Stimulated activated naive B cell treated with anti-CD40 and anti-IgM and Interleukin-4, amounts not matched to agents 10 μg/mL and 1 μg/mL and 100 μg/mL, for 72 hours (primary cell): ENCODE data around the gene OR5D13.

Source experiments
- ATAC-seq, 2 donors: fragments of 150-1000 bp; cut with Tn5 transposase; replicated peaks; 2 replicates each; pipeline ENCODE4 v1.10.0; 2021; ENCODE audit warnings: moderate library complexity in 1 of 2
- DNase-seq: peaks from one replicate; pipeline ENCODE4 v3.0.0; 2021
- H3K27ac Mint-ChIP-seq: one replicate; pipeline ENCODE4 v1.8.0; 2022; ENCODE audit warnings: mild to moderate bottlenecking, mixed read lengths
- H3K27me3 Mint-ChIP-seq, 2 donors: one replicate each; pipeline ENCODE4 v1.8.0; 2022; ENCODE audit warnings: mixed read lengths in 2 of 2
- H3K36me3 Mint-ChIP-seq, 2 donors: one replicate each; pipeline ENCODE4 v1.8.0; 2022; ENCODE audit warnings: mixed read lengths in 2 of 2, mild to moderate bottlenecking in 1 of 2
- H3K4me1 Mint-ChIP-seq, 2 donors: one replicate each; pipeline ENCODE4 v1.8.0; 2022; ENCODE audit warnings: mixed read lengths in 2 of 2, mild to moderate bottlenecking in 1 of 2
- H3K4me3 Mint-ChIP-seq, 2 donors: one replicate each; pipeline ENCODE4 v1.8.0; 2022; ENCODE audit warnings: mild to moderate bottlenecking in 2 of 2, mixed read lengths in 2 of 2, moderate library complexity in 1 of 2
- H3K9me3 Mint-ChIP-seq, 2 donors: one replicate each; pipeline ENCODE4 v1.8.0; 2022; ENCODE audit warnings: mixed read lengths in 2 of 2, mild to moderate bottlenecking in 1 of 2

Gene OR5D13

GRCh38 chr11:55773138-55773537, at the start of gene OR5D13:
Gene OR5D13 (plus strand): TSS chr11:55773438. CDS start chr11:55773438, 0 bp downstream.
- ATAC-seq, result no peak
- H3K27me3 Mint-ChIP-seq, result no peaks in the 10 kb centered on the region
- H3K27ac Mint-ChIP-seq, result no peak within 1 kb of the TSS
- no peak within 1 kb of the TSS for H3K4me3 Mint-ChIP-seq
- H3K9me3 Mint-ChIP-seq, result peaks cover 3 to 5% of the 10 kb centered on the region in 2 donors
- DNase-seq, result no peak
- no peaks in the 10 kb centered on the region for H3K36me3 Mint-ChIP-seq
- no peaks in the 10 kb centered on the region for H3K4me1 Mint-ChIP-seq

DNA sequence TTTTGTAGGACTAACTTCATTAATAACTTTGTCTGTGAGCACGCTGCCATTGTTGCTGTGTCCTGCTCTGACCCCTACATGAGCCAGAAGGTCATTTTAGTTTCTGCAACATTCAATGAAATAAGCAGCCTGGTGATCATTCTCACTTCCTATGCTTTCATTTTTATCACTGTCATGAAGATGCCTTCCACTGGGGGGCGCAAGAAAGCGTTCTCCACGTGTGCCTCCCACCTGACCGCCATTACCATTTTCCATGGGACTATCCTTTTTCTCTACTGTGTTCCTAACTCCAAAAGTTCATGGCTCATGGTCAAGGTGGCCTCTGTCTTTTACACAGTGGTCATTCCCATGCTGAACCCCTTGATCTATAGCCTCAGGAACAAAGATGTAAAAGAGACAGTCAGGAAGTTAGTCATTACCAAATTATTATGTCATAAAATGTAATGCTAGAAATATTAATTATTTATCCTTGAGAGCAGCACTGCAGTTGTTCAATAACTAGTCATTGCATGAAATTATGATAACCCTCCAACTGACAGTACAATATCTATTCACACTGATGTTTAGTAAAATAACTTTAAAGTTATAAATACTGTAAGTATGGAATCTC, 46.4 kb upstream of the OR5D13 start:
- DNase-seq (no peak), ATAC-seq (no peak)
- no peaks in the 10 kb centered on the region for H3K9me3 Mint-ChIP-seq
- no peaks in the 10 kb centered on the region for H3K27me3 Mint-ChIP-seq
- no peaks in the 10 kb centered on the region for H3K4me1 Mint-ChIP-seq
- no peak overlapping the region for H3K27ac Mint-ChIP-seq
- H3K36me3 Mint-ChIP-seq, result no peaks in the 10 kb centered on the region
- H3K4me3 Mint-ChIP-seq, result no peak overlapping the region

- no peak for DNase-seq
- H3K9me3 Mint-ChIP-seq, result peaks cover 8 to 12% of the 10 kb centered on the region in 2 donors
- H3K4me3 Mint-ChIP-seq, result no peak overlapping the region
- no peaks in the 10 kb centered on the region for H3K4me1 Mint-ChIP-seq
- no peaks in the 10 kb centered on the region for H3K27me3 Mint-ChIP-seq
- no peak for ATAC-seq
- H3K27ac Mint-ChIP-seq, result no peak overlapping the region
- no peaks in the 10 kb centered on the region for H3K36me3 Mint-ChIP-seq
These were observed 40.3 kb upstream of the OR5D13 start for GRCh38 chr11:55732936-55733335.

DNA sequence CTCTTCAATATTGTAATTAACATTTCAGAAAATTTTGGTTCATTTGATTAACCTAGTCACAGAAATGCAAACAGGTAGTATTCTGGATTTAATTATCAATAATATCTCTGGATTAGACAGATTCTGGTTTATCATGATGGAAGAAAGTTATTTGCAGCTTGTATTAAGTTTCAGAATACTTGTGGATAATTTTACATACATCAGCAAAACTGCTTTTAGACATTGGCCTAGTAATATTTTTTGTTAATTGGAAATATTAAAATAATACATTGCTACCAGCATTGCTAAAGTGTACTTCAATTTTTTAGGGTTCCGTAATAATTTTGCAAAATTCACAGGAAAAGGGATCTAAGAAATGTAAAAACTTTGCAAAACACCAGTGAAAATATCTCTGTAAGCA, 18.4 kb downstream of the OR5D13 start:
- Mint-ChIP-seq H3K36me3 (no peaks in the 10 kb centered on the region), H3K4me3 (no peak overlapping the region), H3K9me3 (peaks cover 5 to 8% of the 10 kb centered on the region in 2 donors), H3K4me1 (no peaks in the 10 kb centered on the region), H3K27me3 (no peaks in the 10 kb centered on the region), H3K27ac (no peak overlapping the region)
- DNase-seq, result no peak
- ATAC-seq, result no peak

DNA sequence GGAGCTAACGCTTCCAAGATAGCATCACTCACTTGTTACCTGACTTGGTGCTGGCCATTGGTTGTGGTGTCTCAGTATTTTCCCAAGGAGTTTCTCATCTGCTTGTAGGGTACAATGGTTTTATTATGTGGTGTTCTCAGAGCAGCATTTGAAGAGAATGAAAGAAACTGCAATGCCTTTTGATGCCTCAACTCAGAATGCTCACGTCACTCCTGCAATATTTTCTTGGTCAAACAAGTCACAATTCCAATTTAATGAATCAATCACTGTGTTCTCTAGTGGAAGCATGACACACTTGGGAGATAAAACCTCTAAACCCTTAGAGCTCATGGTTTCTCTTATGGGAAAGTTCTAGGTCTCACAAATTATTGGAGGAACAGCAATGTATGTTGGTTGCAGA, 20.1 kb downstream of the OR5D13 start:
- Mint-ChIP-seq H3K27ac (no peak overlapping the region), H3K27me3 (no peaks in the 10 kb centered on the region), H3K4me3 (no peak overlapping the region), H3K9me3 (peaks cover 5 to 6% of the 10 kb centered on the region in 2 donors), H3K4me1 (no peaks in the 10 kb centered on the region), H3K36me3 (no peaks in the 10 kb centered on the region)
- ATAC-seq (no peak), DNase-seq (no peak)

- Mint-ChIP-seq H3K4me3 (no peak within 1 kb of the TSS), H3K4me1 (no peaks in the 10 kb centered on the region), H3K36me3 (no peaks in the 10 kb centered on the region), H3K27ac (no peak within 1 kb of the TSS), H3K27me3 (no peaks in the 10 kb centered on the region), H3K9me3 (peaks cover 10 to 12% of the 10 kb centered on the region in 2 donors)
- ATAC-seq (no peak), DNase-seq (no peak)
These were observed 22.0 kb downstream of the OR5D13 start, which contains the start of gene OR5D14 for GRCh38 chr11:55795256-55795655. Gene OR5D14 (plus strand): TSS chr11:55795556. CDS start chr11:55795556, 0 bp downstream.

DNA sequence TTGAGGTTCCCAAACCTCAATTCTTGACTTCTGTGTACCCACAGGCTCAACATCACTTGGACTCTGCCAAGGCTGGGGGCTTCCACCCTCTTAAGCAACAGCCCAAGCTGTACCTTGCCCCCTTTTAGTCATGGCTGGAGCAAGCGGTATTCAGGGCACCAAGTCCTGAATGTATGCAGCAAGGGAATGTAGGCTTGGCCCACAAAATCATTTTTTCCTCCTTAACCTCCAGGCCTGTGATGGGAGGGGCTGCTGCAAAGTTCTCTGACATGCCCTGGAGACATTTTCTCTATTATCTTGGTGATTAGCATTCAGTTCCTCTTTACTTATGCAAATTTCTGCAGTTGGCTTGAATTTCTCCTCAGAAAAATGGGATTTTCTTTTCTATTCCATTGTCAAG, 33.0 kb downstream of the OR5D13 start:
- H3K27me3 Mint-ChIP-seq, result no peaks in the 10 kb centered on the region
- H3K4me3 Mint-ChIP-seq, result no peak overlapping the region
- no peaks in the 10 kb centered on the region for H3K4me1 Mint-ChIP-seq
- DNase-seq (no peak), ATAC-seq (no peak)
- H3K27ac Mint-ChIP-seq, result no peak overlapping the region
- H3K36me3 Mint-ChIP-seq, result no peaks in the 10 kb centered on the region
- peaks cover 18 to 22% of the 10 kb centered on the region in 2 donors for H3K9me3 Mint-ChIP-seq

GRCh38 chr11:55811067-55811466, 37.8 kb downstream of the OR5D13 start, which contains the start of gene OR5L1:
Gene OR5L1 (plus strand): TSS chr11:55811367. CDS start chr11:55811467, 100 bp downstream.
- no peaks in the 10 kb centered on the region for H3K27me3 Mint-ChIP-seq
- peaks cover 11 to 14% of the 10 kb centered on the region in 2 donors for H3K9me3 Mint-ChIP-seq

GRCh38 chr11:55819330-55819729, 46.1 kb downstream of the OR5D13 start, which contains the start of gene OR5D18:
Gene OR5D18 (plus strand): TSS chr11:55819630. CDS start chr11:55819630, 0 bp downstream.
- no peaks in the 10 kb centered on the region for H3K4me1 Mint-ChIP-seq
- no peak within 1 kb of the TSS for H3K27ac Mint-ChIP-seq
- no peak within 1 kb of the TSS for H3K4me3 Mint-ChIP-seq
- no peaks in the 10 kb centered on the region for H3K36me3 Mint-ChIP-seq
- peaks cover 8 to 11% of the 10 kb centered on the region in 2 donors for H3K9me3 Mint-ChIP-seq
- H3K27me3 Mint-ChIP-seq, result no peaks in the 10 kb centered on the region
- DNase-seq (no peak), ATAC-seq (no peak)

More at GRCh38 chr11:55811067-55811466, 37.8 kb downstream of the OR5D13 start, which contains the start of gene OR5L1:
- Mint-ChIP-seq H3K27ac (no peak within 1 kb of the TSS), H3K4me1 (no peaks in the 10 kb centered on the region), H3K4me3 (no peak within 1 kb of the TSS), H3K36me3 (no peaks in the 10 kb centered on the region)
- DNase-seq, result no peak
- ATAC-seq, result no peak
